ENCODE measurements around the gene ZNF526. TPM values are rescaled to one million over a fixed set of nuclear protein-coding genes. Genes with fewer than 3 reads are reported as not detected.
A peak's percentile ranks its signal among the peaks of the same experiment; 100 is the strongest.

ZNF526 gene
- total and polyA plus RNA-seq, 9 of the 15 experiments (the other 6 are each of a cell fraction or from before 2014, with no cell fraction given): 1.3 to 17.9 (median 6.2) TPM

- peak; percentile 72 for TF ChIP-seq E2F8 (IDR thresholded peaks at IDR 0.05; ENCODE audit: low read depth, partially characterized antibody)
- peak; percentile 42; the same call in 1 of the 2 replicates for TF ChIP-seq SOX6 (IDR thresholded peaks at IDR 0.05)
- TF ChIP-seq DLX4 (CRISPR knock-in tag; IDR thresholded peaks at IDR 0.05): no peak
- TF ChIP-seq ZNF133 (CRISPR knock-in tag; IDR thresholded peaks at IDR 0.05): no peak
- TF ChIP-seq ETV1 (tag; conservative IDR thresholded peaks at IDR 0.05; ENCODE audit: low read depth): peak; percentile 90
- TF ChIP-seq ZNF212 (CRISPR knock-in tag; IDR thresholded peaks at IDR 0.05): no peak
- no peak; the same call in 1 of the 2 replicates for TF ChIP-seq USF1 (CRISPR knock-in tag; IDR thresholded peaks at IDR 0.05)
- TF ChIP-seq JUND (IDR thresholded peaks at IDR 0.05; ENCODE audit: borderline replicate concordance, low read depth, low read length): peak; percentile 49; the same call in 1 of the 2 replicates
- no peak for TF ChIP-seq JUND (tag; IDR thresholded peaks at IDR 0.05; ENCODE audit: borderline replicate concordance, low read depth, low read length)
- no peak for TF ChIP-seq ZNF347 (CRISPR knock-in tag; IDR thresholded peaks at IDR 0.05; ENCODE audit: low read depth)
- TF ChIP-seq EHMT2 (IDR thresholded peaks at IDR 0.05): 0 out of 2 replicates have a peak, but pooled peaks have one; percentile 80
- TF ChIP-seq ASH1L (IDR thresholded peaks at IDR 0.05; ENCODE audit: borderline replicate concordance, low read depth, partially characterized antibody): peak; percentile 43
- TF ChIP-seq RREB1 (CRISPR knock-in tag; IDR thresholded peaks at IDR 0.05): 0 out of 2 replicates have a peak, but pooled peaks have one; percentile 15
- TF ChIP-seq ATF7 (IDR thresholded peaks at IDR 0.05): peak; percentile 66
- TF ChIP-seq CBX5 (IDR thresholded peaks at IDR 0.05; ENCODE audit: borderline replicate concordance, low read depth): 0 out of 2 replicates have a peak, but pooled peaks have one; percentile 10
- TF ChIP-seq ARID1B (IDR thresholded peaks at IDR 0.05): peak; percentile 74
- TF ChIP-seq TCF15 (CRISPR knock-in tag; IDR thresholded peaks at IDR 0.05): no peak
- no peak for TF ChIP-seq SRSF1 (IDR thresholded peaks at IDR 0.05; ENCODE audit: low read depth, low read length)
These were observed 20.5 kb upstream of the ZNF526 start (continued) for GRCh38 chr19:42199440-42200115.

All from K562 (cell line).